Myocyte (in vitro differentiated cells): ENCODE results near the gene HEBP1. TPM values are rescaled to one million over a fixed set of nuclear protein-coding genes. Genes with fewer than 3 reads are reported as not detected.

Source experiments
- DNase-seq: peaks from one replicate; pipeline ENCODE4 v3.0.0-alpha.2; 2012; ENCODE audit warnings: low read depth
- total RNA-seq: library from RNA; depleted of rRNA; stranded (reverse); fragments of >200 nt; gene quantifications from 2 replicates; pipeline ENCODE4 v1.2.3, GENCODE V29; 2014

The HEBP1 gene
- total RNA-seq, 1 donor from 2014 or later = 5.9 TPM

- DNase-seq = no peak
These were observed 45.0 kb downstream of the HEBP1 start for GRCh38 chr12:12954878-12955625.

- DNase-seq = no peak
These were observed 45.7 kb downstream of the HEBP1 start for GRCh38 chr12:12954356-12954755.

- DNase-seq = no peak
These were observed 48.0 kb downstream of the HEBP1 start, which contains the start of gene GPRC5D for GRCh38 chr12:12952036-12952435. GPRC5D (minus strand) TSS chr12:12952170; CDS start chr12:12950384, 1,786 bp downstream.

GRCh38 chr12:12951504-12951903, 48.6 kb downstream of the HEBP1 start:
- DNase-seq = no peak

- no peak for DNase-seq
These were observed 52.2 kb downstream of the HEBP1 start for GRCh38 chr12:12947902-12948301.

GRCh38 chr12:12946686-12947355, 53.2 kb downstream of the HEBP1 start:
- no peak for DNase-seq

GRCh38 chr12:12945591-12945990, 54.5 kb downstream of the HEBP1 start:
- no peak for DNase-seq

GRCh38 chr12:12943586-12944260, 56.3 kb downstream of the HEBP1 start:
- no peak for DNase-seq

GRCh38 chr12:12941450-12942350, 58.4 kb downstream of the HEBP1 start:
- DNase-seq = no peak

GRCh38 chr12:12939888-12940287, 60.2 kb downstream of the HEBP1 start:
- DNase-seq = no peak

- no peak for DNase-seq
These were observed 61.5 kb downstream of the HEBP1 start for GRCh38 chr12:12938541-12938940.

GRCh38 chr12:12936983-12937491, 63.0 kb downstream of the HEBP1 start:
- no peak for DNase-seq

- no peak for DNase-seq
These were observed 65.5 kb downstream of the HEBP1 start for GRCh38 chr12:12934556-12934955.

GRCh38 chr12:12933742-12934141, 66.3 kb downstream of the HEBP1 start:
- DNase-seq = no peak

GRCh38 chr12:12930633-12931219, 69.3 kb downstream of the HEBP1 start:
- no peak for DNase-seq

GRCh38 chr12:12929696-12930095, 70.4 kb downstream of the HEBP1 start:
- DNase-seq = no peak

GRCh38 chr12:12927211-12928079, 72.6 kb downstream of the HEBP1 start:
- DNase-seq = no peak

GRCh38 chr12:12926571-12927071, 73.4 kb downstream of the HEBP1 start:
- no peak for DNase-seq

- no peak for DNase-seq
These were observed 74.7 kb downstream of the HEBP1 start for GRCh38 chr12:12925388-12925787.
